Measurements from ENCODE around the gene CDH23. TPM values are rescaled to one million over a fixed set of nuclear protein-coding genes. Genes with fewer than 3 reads are reported as not detected.

The CDH23 gene
- polyA plus RNA-seq, 1 donor (not counting 4 experiments of a cell fraction or from before 2014, with no cell fraction given) = 0.01 TPM

DNA sequence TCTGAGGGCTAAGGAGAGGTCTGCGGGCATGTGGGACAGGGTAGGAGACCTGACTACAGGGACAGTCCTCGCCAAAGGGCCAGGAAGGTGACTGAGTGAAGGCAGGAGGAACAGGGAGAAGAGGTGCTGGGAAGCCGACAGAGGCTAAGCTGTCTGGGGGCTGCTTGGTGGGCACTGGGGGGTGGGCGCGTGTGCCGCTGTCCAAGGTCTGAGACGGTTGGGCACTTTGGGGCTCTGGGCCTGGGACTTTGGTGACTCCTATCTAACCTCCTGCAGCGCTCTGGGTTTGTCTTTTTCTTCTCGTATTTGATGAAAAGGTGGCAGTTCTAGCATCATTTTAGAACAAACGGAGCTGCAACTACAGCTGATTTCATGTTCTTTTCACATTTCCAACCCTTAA lies 181.3 kb downstream of the CDH23 start:
- no peaks in the 10 kb centered on the region for H3K9me3 ChIP-seq (ENCODE audit: control insufficient read depth, low read depth, low read length)
- no peak overlapping the region for H3K4me3 ChIP-seq (ENCODE audit: control insufficient read depth in 2 of 3, extremely low read depth in 1 of 3, insufficient read depth in 2 of 3, low read depth in 1 of 3, low read length in 3 of 3)
- no peaks in the 10 kb centered on the region for H3K4me1 ChIP-seq (ENCODE audit: control insufficient read depth, extremely low read depth, insufficient read depth, low read length)
- no peak overlapping the region for H3K4me2 ChIP-seq (ENCODE audit: control insufficient read depth, extremely low read depth, insufficient read depth, low read depth, low read length)
- no peak overlapping the region for H3K27ac ChIP-seq (ENCODE audit: control insufficient read depth, insufficient read depth, low read length)
- H2AFZ ChIP-seq (ENCODE audit: control insufficient read depth, low read length) = no peak overlapping the region
- H3K27me3 ChIP-seq (ENCODE audit: control insufficient read depth, extremely low read depth, insufficient read depth, low read length) = peaks cover 16% of the 10 kb centered on the region
- DNase-seq (ENCODE audit: low read depth, low spot score) = no peak
- H3K36me3 ChIP-seq (ENCODE audit: control insufficient read depth in 2 of 2, extremely low read depth in 1 of 2, insufficient read depth in 2 of 2, low read length in 2 of 2) = no peaks in the 10 kb centered on the region
- no peak for FAIRE-seq
- no peaks in the 10 kb centered on the region for H4K20me1 ChIP-seq (ENCODE audit: control insufficient read depth, extremely low read depth, insufficient read depth, low read length)
- TF ChIP-seq, protein P1, sequence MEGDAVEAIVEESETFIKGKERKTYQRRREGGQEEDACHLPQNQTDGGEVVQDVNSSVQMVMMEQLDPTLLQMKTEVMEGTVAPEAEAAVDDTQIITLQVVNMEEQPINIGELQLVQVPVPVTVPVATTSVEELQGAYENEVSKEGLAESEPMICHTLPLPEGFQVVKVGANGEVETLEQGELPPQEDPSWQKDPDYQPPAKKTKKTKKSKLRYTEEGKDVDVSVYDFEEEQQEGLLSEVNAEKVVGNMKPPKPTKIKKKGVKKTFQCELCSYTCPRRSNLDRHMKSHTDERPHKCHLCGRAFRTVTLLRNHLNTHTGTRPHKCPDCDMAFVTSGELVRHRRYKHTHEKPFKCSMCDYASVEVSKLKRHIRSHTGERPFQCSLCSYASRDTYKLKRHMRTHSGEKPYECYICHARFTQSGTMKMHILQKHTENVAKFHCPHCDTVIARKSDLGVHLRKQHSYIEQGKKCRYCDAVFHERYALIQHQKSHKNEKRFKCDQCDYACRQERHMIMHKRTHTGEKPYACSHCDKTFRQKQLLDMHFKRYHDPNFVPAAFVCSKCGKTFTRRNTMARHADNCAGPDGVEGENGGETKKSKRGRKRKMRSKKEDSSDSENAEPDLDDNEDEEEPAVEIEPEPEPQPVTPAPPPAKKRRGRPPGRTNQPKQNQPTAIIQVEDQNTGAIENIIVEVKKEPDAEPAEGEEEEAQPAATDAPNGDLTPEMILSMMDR (optimal IDR thresholded peaks at IDR 0.05 in 1 of 3, IDR thresholded peaks at IDR 0.05 in 1 of 3, conservative IDR thresholded peaks at IDR 0.05 in 1 of 3; ENCODE audit: extremely low read depth in 1 of 3, insufficient read depth in 2 of 3, low read length in 3 of 3) = no peak
- no peak for TF ChIP-seq EZH2 (IDR thresholded peaks at IDR 0.05; ENCODE audit: low read length)
- dilution Hi-C loops (cut with MboI; ENCODE audit: extremely low pct_ligation_motif_present, low sequenced_read_pairs) = no loop called here
- H3K79me2 ChIP-seq (ENCODE audit: control insufficient read depth, insufficient read depth, low read length) = no peaks in the 10 kb centered on the region
- no peak overlapping the region for H3K9ac ChIP-seq (ENCODE audit: control insufficient read depth, extremely low read depth, insufficient read depth, low read length)
- H3K9me1 ChIP-seq (ENCODE audit: control insufficient read depth, extremely low read depth, insufficient read depth, low read length) = no peaks in the 10 kb centered on the region

DNA sequence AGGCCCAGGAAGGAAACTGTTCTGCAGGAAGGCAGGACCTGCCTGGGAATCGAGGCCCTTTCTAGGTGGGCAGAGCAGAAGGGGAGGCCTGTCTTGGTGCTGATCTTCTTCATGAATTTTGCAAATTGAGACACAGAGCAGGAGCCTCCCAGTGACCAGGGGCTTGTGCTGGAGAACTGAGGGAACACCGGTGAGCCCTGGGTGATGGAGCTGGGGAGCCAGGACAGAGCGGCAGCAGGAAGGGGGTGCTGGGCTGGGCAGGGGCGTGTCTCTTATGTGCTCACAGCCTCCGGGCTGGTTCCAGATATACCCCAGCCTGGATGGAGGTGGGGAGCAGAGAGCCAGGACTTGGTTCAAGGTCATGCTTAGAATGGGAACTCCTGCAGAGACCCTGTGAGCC lies 182.9 kb downstream of the CDH23 start:
- TF ChIP-seq EZH2 (IDR thresholded peaks at IDR 0.05; ENCODE audit: low read length) = no peak
- TF ChIP-seq, protein P1 (optimal IDR thresholded peaks at IDR 0.05 in 1 of 3, IDR thresholded peaks at IDR 0.05 in 1 of 3, conservative IDR thresholded peaks at IDR 0.05 in 1 of 3; ENCODE audit: extremely low read depth in 1 of 3, insufficient read depth in 2 of 3, low read length in 3 of 3) = no peak
- no peaks in the 10 kb centered on the region for H3K36me3 ChIP-seq (ENCODE audit: control insufficient read depth in 2 of 2, extremely low read depth in 1 of 2, insufficient read depth in 2 of 2, low read length in 2 of 2)
- no peak for DNase-seq (ENCODE audit: low read depth, low spot score)
- H3K9ac ChIP-seq (ENCODE audit: control insufficient read depth, extremely low read depth, insufficient read depth, low read length) = no peak overlapping the region
- H3K79me2 ChIP-seq (ENCODE audit: control insufficient read depth, insufficient read depth, low read length) = no peaks in the 10 kb centered on the region
- H3K9me3 ChIP-seq (ENCODE audit: control insufficient read depth, low read depth, low read length) = no peaks in the 10 kb centered on the region
- no peak for FAIRE-seq
- no peak overlapping the region for H3K27ac ChIP-seq (ENCODE audit: control insufficient read depth, insufficient read depth, low read length)
- H3K4me3 ChIP-seq (ENCODE audit: control insufficient read depth in 2 of 3, extremely low read depth in 1 of 3, insufficient read depth in 2 of 3, low read depth in 1 of 3, low read length in 3 of 3) = no peak overlapping the region
- no peak overlapping the region for H3K4me2 ChIP-seq (ENCODE audit: control insufficient read depth, extremely low read depth, insufficient read depth, low read depth, low read length)
- H2AFZ ChIP-seq (ENCODE audit: control insufficient read depth, low read length) = no peak overlapping the region
- no peaks in the 10 kb centered on the region for H3K4me1 ChIP-seq (ENCODE audit: control insufficient read depth, extremely low read depth, insufficient read depth, low read length)
- H3K27me3 ChIP-seq (ENCODE audit: control insufficient read depth, extremely low read depth, insufficient read depth, low read length) = peaks cover 16% of the 10 kb centered on the region
- dilution Hi-C loops (cut with MboI; ENCODE audit: extremely low pct_ligation_motif_present, low sequenced_read_pairs) = no loop called here
- H3K9me1 ChIP-seq (ENCODE audit: control insufficient read depth, extremely low read depth, insufficient read depth, low read length) = no peaks in the 10 kb centered on the region
- no peaks in the 10 kb centered on the region for H4K20me1 ChIP-seq (ENCODE audit: control insufficient read depth, extremely low read depth, insufficient read depth, low read length)
